Renal pelvis (tissue), 4 donors: ENCODE measurements around the gene RASGRF2. TPM values are rescaled to one million over a fixed set of nuclear protein-coding genes. Genes with fewer than 3 reads are reported as not detected.
"Not testable (repeated sequence)": the region's sequence is repeated elsewhere in the genome, so short reads cannot be mapped to it uniquely, and the experiment has no call there.

Experiments used
- DNase-seq: peaks from one replicate; pipeline ENCODE4 v3.0.0-alpha.2; 2013
- polyA plus RNA-seq, 3 donors: library from polyadenylated mRNA; unstranded; fragments of 120-200 nt; gene quantifications; one replicate each; pipeline ENCODE4 v1.2.1, GENCODE V29; 2013; ENCODE audit not compliant: insufficient read length in 3 of 3

Gene RASGRF2
- polyA plus RNA-seq, 3 donors, result 1.4 to 2.5 (median 2.1) TPM

DNA sequence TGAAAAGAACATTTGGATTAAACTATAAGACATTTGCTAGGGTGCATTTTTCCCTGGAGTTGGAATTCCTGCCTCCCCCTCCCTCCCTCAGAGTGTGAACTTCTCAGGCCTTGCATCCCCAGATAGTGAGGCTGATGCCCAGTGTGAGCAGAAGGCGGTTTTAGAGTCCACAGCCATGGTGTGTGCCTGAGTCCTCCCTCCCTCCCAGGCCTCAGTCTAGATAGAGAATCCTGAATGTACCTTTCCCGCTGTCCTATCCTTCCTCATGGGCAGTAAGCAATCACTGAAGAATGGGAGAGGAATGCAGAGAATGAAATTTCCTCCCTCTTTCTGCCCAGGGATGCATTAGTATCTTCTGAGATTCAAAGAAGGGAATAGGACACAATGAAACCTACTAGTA is 108.5 kb downstream of the RASGRF2 start:
- DNase-seq, result no peak

DNA sequence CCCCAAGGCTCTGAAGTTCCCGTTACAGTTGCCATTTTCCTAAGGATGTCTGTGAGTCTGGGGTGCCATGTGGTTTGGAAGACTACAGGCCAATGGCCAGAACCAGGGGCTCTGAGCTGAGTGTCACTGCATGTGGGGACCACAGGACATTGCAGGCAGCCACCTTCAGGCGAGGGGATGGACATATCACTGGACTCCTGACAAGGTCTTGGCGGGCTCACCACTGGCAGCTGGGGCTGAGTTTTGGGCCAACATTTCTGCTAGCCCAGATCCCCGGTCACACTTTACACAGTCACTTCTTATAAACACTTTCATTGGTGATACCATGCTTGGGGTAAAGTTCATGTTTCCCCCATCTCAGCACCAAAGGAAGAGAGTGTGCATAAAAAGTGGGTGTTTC is 109.8 kb downstream of the RASGRF2 start:
- DNase-seq, result no peak

DNA sequence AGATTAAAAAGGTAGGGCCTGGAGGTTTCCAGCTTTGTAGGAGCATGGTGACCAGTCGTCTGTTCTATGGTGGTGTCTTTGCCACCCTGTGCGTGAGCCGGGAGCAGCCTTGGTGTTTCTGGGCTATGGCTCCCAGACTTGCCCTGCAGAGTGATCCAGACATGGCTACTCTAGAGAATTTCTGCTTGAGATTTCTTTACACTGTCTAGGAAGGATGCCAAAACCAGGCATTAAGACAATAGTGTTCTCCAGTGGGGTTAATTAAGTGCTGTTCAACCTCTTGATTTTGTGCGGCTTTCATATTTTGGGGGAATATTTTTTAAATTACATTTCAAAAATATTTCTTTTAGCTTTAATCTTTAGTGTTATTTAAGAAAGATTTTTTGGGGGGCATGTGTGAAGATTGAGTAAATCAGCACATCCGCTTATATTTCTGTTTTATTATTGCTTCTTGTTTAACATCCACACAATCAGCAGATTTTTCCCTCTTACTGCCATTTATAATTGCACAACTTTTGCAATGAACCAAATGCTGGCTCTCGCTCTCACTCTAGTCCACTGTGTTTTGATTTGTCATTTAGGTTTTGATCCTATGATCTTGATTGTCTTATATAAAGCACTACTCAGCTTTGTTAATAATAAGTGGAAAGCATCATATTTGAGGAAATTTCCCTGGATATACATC is 110.5 kb downstream of the RASGRF2 start:
- no peak for DNase-seq

DNA sequence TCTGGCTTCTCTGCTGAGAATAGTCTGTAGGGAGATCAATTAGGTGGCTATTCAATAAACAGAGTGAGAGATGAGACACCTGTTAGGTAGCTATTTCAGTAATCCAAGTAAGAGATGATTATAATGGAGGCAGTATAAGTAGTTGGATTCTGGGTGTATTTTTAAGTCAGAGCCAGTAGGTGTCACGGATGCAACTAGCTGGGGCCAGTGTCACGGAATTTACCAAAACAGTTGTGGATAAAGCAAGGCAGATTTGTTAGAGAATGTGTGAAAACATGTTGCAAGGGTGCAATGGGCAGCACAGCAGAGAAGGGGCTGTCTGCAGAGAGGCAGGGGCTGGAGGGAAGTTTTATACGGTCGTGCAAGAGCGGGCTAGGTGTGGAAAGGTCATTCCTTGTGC is 114.9 kb downstream of the RASGRF2 start:
- DNase-seq, result no peak

DNA sequence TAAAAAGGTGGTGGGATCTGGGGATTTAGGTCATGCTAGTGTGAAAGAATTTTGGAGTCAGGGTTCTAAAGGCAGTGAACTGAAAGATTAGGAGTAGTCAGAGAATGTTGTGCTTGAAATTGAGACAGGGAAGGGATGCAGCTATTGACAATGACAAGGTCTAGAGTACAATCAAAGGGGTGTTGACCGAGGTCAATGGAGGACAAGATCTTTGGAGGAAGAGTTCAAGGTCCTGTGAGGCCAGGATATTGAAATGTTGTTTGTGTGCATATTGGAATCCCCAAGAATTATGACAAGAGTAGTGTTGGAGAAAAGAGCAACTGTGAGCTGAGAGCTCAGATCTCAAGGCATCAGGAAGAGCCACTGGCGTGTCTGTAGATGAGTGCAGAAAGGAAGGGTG is 116.9 kb downstream of the RASGRF2 start:
- DNase-seq, result no peak

DNA sequence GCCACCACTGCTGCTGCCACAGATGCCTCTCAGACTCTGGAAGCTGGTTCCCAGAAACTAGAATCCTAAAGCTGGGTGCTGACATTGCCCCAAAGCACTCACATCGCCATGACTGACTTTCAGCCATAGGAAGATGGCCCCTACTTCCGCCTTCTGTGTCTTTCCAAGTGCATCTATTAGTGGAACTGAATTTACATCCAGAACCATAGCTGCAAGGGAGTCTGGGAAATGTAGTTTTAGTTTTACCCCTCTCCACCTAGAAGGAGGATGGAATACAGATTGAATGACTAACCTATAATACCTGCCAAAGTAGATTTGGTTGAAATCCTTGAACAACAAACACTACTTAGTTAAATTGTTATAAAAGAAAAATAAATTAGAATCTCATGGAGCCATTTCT is 118.8 kb downstream of the RASGRF2 start:
- DNase-seq, result no peak

DNA sequence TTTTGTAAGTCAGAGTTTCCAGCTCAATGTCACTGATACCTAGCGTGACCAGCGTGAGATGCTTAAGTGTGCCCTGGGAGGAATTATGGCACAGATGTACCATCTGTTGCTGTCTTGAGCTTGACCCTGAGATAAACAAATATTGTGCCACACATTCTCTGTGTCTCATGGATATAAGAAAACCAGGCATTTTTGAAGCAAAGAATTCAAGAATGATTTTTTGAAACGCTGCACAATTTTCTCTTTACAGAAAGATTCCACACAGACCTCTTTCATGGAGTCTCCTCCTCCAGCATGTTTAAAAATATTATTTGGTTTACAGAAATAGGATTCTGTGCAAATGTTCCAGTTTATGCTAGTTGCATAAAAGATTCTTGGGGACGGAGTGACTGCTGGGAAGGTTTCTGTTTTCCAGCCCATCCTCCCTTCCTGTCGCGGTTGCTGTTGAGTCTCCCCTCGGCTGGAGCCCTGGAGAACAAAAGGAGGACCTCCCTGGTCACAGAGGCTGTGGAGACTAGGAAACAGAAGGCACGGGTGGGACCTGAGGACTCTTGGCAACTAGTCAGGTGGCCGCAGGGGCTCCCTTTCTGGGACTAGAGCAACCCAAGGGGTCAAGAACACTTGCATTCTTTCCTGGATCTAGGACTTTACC is 120.8 kb downstream of the RASGRF2 start:
- DNase-seq, result no peak

DNA sequence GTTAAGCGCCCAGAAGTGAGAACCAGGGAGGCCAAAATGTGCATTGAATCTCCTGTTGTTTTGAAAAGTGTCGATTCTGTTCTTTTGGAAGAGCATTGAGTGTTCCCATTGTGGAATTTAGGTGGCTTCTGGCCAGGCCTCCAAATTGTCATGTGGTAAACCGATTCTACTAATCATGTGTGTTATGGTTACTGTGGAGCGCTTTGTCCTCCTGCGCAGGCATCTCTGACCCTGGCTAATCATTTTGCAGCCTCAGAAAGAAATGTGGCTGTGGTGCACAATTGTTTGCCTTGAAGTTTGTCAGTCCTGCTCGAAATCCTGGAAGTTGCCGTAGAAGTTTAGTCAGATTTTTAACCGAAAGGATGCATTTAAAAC is 121.3 kb downstream of the RASGRF2 start:
- no peak for DNase-seq

DNA sequence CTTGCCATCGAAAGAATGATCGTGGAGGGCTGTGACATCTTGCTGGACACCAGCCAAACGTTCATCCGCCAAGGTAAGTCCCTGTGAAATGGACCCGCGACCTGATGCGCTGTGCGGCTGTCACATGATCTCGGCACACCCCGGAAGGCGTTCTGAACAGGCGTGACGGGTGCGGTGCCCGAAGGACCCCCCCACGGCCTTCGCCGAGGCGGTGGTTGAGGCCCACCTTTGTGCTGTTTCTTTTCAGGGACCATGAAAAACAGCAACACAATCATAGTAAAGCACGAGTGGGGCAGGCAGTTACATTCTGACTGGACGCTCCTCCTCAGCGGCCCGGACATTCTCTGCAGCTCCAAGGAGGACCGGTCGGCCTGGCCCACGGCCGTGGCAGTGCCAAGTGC is 126.7 kb downstream of the RASGRF2 start:
- no peak for DNase-seq

DNA sequence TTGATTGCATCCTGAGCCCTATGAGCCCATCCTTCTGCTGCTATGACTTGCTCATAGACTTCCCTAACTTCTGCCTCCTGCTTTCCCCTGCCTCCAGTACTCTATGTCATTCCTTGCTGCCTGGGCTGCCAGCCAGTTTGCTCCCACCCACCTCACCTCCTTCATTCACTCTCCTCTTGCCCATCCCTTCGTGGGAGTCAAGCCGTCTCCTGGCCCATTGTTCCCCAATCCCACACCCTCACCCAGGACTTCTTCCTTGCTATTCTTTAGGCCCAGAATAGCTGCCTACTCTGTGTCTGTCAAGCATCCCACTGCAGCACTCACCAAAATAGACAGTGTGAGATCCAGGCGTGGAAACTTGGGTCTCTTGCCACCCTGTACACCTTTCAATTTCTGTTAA is 131.0 kb downstream of the RASGRF2 start:
- DNase-seq, result no peak

DNA sequence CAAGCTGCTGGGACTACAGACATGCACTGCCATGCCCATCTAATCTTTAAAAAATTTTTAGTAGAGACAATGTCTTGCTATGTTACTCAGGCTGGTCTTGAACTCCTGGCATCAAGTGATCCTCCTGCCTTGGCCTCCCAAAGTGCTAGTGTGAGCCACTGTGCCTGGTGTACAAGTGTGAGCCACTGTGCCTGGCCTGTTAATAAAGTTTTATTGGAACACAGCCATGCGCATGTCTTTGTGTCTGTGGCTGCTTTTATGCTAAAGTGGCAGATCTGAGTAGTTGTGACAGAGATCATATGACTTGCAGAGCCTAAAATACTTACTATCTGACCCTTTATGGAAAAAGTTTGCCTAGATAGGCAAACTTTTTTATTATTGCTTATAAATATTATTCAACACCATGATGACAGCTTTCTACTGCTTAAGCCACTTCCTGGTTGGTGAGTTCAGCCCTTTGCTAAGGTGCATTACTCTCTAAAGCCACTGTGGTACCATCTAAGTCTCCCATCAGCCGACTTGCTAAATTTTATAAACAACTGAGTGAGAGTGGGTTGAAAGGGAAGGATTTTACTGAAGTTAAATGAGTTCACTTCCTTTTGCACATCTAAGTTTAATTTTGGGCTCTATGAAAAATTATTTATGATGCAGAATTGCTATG is 133.5 kb downstream of the RASGRF2 start:
- DNase-seq, result no peak

DNA sequence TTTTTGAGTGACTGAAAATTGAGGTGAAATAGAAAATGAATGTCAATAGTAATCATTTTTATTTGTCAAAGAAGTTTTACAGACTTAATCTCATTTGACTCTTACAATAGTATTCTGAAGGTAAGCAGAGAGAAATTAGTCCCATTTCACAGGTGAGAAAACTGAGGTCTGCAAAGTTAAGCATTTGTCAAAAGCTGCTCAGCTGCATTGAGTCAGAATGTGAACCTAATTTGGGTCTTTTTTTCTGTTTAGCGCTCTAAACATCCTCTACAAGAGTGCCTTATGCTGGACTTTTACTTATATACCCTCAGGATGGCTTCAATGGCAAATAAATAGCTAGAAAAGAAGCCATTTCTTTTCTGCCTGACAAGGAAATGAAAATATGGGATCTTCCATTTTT is 135.7 kb downstream of the RASGRF2 start:
- no peak for DNase-seq

DNA sequence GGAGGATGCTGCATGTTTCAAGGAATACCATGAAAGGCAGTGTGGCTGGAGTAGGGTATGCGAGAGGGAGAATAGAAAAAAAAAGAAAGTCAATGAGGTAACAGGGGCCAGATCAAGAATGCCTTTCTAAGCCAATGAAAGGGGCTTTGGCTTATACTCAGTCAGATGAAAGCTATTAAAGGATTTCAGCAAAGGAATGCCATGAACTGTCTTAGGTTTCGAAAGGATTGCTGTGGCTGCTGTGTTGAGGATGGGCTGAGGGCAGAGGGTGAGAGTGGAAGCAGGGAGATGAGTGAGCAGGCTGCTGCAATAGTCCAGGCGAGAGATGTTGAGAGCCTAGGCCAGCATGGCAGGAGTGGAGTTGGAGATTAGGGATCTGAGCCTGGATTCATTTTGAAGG is 137.6 kb downstream of the RASGRF2 start:
- DNase-seq, result no peak

DNA sequence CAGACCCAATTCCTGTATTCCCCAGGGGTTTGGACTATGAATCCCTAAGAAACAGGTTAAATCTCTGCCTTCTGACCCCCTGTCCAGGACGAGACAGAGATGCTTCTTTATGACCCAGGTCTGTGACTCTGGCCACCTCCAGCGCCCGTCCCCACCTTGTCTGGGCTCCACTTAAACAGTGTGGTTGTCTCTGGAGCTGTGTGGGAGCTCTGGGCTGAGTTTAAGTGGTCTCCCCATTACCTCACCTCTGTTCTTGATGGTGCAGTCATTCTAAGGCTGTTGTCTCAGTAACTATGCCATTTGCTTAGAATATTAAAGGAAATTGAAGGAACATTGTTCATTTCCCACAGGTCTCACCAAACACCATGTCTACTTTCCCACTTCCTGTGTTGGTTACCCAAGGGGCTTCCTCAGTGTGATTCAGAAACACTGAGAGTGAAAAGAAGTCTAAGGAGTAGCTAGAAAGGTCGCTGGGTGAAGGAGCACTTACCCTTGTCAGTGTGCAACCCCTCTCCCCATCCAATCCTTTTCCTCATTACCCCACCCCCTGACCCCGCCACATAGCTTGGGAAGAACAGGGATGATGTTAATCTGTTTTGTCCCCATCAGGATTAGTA is 145.2 kb downstream of the RASGRF2 start:
- no peak for DNase-seq

DNA sequence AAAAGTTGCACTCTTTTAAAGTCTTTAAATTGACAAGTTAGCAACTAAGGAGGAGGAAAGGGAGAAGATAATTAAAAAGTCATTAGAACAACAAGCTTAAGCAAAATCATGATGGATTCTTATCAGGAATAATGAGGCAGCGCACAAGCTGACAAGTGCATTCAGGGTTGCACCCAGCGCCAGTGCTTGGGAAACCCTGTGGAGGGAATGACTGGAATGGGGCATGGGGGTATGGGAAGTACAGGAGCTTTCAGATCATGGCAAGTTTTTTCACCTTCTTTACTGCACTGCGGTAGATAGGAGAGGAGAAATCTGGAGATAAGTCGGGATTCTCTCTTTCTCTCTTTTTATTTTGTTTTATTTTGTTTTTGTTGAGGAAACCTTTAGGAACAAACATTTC is 155.1 kb downstream of the RASGRF2 start:
- no peak for DNase-seq

DNA sequence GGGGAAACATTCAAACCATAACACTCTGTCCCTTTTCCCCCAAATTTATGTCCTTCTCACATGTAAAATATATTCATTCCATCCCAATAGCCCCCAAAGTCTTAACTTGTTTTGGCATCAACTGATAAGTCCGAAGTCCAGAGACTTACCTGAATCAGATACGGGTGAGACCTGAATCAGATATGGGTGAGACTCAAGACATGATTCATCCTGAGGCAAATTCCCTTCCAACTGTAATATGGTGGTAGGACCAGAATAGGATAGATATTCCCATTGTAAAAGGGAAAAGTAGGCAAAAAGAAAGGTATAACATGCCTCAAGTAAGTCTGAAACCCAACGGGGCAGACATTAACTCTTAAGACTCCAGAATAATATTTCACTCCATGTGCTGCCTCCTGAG is 157.4 kb downstream of the RASGRF2 start:
- no peak for DNase-seq

DNA sequence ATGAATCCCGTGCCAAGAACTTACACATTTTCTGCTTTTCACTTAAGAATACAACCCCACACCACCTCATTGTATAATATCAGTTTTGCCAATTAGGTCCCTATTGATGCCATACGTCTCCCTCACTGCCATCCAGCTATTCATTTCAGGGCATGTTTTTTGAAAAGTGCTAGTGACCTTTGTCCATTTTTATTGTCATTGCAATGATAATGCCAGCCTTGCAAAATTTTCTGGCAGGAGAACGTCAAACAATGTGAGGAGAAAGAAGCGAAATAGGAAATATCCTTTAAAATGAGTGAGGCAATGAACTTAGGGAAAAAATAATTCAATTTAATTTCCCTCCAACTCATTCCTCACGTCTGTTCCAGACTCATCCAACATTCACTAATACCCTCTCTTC is 161.1 kb downstream of the RASGRF2 start:
- DNase-seq, result no peak

DNA sequence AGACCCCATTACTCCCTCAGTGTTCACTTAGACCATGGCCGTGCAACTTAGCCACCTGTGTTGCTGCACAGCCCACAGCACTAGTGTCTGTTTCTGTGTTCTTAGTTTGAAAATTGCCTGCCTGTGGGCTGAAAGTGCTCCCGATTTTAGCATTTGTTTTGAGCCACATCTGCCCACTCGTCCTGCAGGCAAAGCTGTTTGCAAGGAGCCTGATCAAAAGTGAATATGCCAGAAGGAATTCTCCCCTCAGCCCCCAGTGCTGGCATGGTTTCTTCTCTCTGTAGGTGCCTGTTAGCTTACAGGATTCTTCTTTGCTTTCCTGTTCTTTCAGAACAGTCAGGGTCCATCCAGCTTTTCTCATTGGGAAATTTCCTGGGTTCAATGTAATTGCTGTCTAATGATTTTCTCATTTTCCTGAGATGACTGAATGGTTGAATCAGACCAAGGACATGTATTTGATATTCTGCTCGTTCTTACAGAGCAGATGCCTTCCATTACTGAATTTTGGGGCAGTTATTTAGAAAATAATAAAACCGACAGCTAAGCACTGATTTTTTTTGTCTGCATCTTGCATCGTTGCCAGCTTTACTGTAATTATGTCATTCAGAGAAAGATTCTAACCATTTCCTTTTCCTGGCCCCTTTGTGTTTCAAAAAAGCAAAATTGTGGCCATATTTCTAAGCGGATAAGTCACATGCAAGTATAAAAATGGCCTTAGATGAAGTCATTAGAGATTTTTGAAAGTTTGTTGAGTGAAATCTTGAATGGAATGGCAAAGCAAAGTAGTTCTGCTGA is 161.9 kb downstream of the RASGRF2 start:
- DNase-seq, result peak; percentile 21

DNA sequence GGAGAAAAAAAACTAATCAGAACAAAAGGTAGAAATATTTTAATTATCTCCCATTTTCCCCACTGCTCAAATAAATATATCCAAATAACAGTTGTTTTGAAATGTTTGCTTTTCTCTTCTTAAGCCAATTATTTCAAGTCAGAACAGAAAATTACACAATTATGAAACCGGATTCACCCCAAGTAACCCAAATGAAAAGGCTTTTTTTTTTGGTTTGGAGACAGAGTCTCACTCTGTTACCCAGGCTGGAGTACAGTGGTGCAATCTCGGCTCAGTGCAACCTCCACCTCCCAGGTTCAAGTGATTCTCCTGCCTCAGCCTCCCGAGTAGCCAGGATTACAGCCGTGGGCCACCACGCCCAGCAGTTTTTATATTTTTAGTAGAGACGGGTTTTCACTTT is 164.5 kb downstream of the RASGRF2 start:
- not testable (repeated sequence) for DNase-seq

DNA sequence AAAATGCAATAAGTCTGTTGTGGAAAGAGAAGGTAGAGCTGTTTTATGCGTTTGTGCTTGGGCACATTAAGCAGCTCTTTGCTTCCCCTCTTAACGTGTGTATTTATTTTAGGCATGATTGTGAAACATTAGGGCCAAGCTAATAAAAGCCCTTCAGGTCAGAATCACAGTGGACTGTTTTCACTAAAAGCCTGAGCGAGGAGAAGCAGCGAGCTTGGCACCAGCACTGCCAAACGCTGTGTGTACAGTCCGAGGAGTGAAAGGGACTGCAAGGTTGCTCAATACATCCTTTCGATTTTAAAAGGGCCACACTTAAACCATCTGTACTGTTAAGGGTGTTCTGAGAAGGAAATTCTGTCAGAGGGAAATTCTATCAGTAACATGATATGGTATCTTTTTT is 165.8 kb downstream of the RASGRF2 start:
- no peak for DNase-seq

DNA sequence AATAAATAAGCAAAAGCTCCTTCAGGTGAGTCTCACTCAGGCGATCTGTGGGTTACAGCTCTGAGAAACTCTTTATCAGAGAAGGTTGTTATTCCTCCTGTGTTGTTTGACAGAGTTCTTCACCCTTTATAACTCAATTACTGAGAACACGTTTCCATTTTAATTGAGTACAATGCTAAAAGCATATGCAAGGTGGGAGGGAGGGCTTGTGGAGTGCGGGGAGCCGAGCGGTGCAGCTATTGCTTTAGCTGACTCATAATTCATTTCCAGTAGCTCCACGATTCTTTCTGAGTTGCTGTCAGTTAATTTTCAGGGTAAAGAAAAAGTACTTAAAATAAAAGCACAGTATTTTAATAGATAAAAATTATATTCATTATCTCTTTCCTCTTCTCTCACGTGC is 168.3 kb downstream of the RASGRF2 start:
- no peak for DNase-seq

DNA sequence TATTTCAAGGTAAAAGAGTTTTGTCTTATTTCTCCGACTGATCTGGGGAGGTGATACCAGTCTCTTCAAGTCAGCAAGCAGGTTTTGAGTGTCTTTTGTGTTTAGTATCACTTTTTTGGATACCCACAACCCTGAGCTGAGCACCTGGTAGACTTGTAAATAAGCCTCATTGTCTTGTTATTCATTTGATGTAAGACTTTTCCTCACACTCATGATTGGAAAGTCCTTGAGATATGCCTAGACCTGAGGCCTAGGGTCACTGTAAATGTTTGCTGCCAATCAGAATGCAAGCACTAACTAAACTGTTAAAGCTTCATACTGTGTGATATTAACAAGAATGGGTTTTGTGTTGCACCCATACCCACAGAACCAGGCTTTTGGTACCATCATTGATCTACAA is 172.2 kb downstream of the RASGRF2 start:
- no peak for DNase-seq
